Measurements from ENCODE around the gene SETD5. TPM values are rescaled to one million over a fixed set of nuclear protein-coding genes. Genes with fewer than 3 reads are reported as not detected.

The SETD5 gene
- total and polyA plus RNA-seq, 2 donors (not counting 3 experiments of a cell fraction or from before 2014, with no cell fraction given): 48.2 to 149 TPM

- dilution Hi-C loops (cut with MboI; ENCODE audit: extremely low pct_ligation_motif_present, low sequenced_read_pairs) (no loop called here), intact Hi-C loops (cut with micrococcal nuclease) (loop anchor here (1.0 to 2.0 kb wide), 2 partner anchors 333 to 394 kb away; partner anchors contain the start of genes BRPF1 and TADA3)
- ChIA-PET CTCF (no interaction called here), POLR2A (interaction anchor here (0.6 to 3.1 kb wide), 7 partner anchors 13 to 355 kb away, joined by 3 to 36 read pairs (median 3); partner anchors contain the start of gene THUMPD3)
- H3K36me3 ChIP-seq (ENCODE audit: control insufficient read depth in 2 of 2, extremely low read depth in 1 of 2, insufficient read depth in 2 of 2, low read length in 2 of 2): peaks cover 0 to 5% of the 10 kb centered on the region in 2 experiments
- H3K27ac ChIP-seq (ENCODE audit: insufficient read depth, low read depth, low read length): peak overlapping the region; percentile 92
- H3K9me3 ChIP-seq (replicated peaks; ENCODE audit: control insufficient read depth, insufficient read depth, low read length): no peaks in the 10 kb centered on the region
- peak overlapping the region; percentile 96 for H3K4me2 ChIP-seq (ENCODE audit: insufficient read depth, low read length)
- peak overlapping the region; percentile 57 to 96 (median 86) for H3K4me3 ChIP-seq (replicated peaks in 1 of 3; ENCODE audit: insufficient read depth in 1 of 3, low read depth in 1 of 3, low read length in 3 of 3)
- H3K27me3 ChIP-seq (ENCODE audit: control insufficient read depth in 2 of 2, insufficient read depth in 2 of 2, low read length in 2 of 2): no peaks in the 10 kb centered on the region
- no peak for FAIRE-seq
- no peaks in the 10 kb centered on the region for H3K9me1 ChIP-seq (replicated peaks; ENCODE audit: control insufficient read depth, extremely low read depth, insufficient read depth, low read length)
- H2AFZ ChIP-seq (ENCODE audit: low read depth, low read length): no peak overlapping the region
- TF ChIP-seq FOS (IDR thresholded peaks at IDR 0.05; ENCODE audit: borderline replicate concordance, insufficient read depth, low read length) (no peak), POLR2A (IDR thresholded peaks at IDR 0.05; ENCODE audit: low read depth, low read length) (no peak), POLR2AphosphoS5 (IDR thresholded peaks at IDR 0.05; ENCODE audit: insufficient read depth, low read depth, low read length) (no peak), MYC (IDR thresholded peaks at IDR 0.05; ENCODE audit: low read depth, low read length) (no peak), CTCF (IDR thresholded peaks at IDR 0.05; ENCODE audit: extremely low read depth in 1 of 2, insufficient read depth in 1 of 2, low read depth in 1 of 2, low read length in 2 of 2) (no peak), JUN (IDR thresholded peaks at IDR 0.05; ENCODE audit: borderline replicate concordance, insufficient read depth, insufficient read length, low read depth) (no peak), EZH2 (IDR thresholded peaks at IDR 0.05; ENCODE audit: borderline replicate concordance, low read depth, low read length, severe bottlenecking) (no peak), GATA2 (IDR thresholded peaks at IDR 0.05; ENCODE audit: insufficient read depth, insufficient read length, low read depth, low read length) (no peak), MAX (IDR thresholded peaks at IDR 0.05; ENCODE audit: insufficient read depth, insufficient read length) (no peak)
- no peak for DNase-seq (ENCODE audit: low read depth, low spot score)
- H3K9ac ChIP-seq (replicated peaks; ENCODE audit: extremely low read depth, insufficient read depth, low read length): peak overlapping the region; percentile 99
- H4K20me1 ChIP-seq (replicated peaks; ENCODE audit: control insufficient read depth, extremely low read depth, insufficient read depth, low read length): peaks cover 14% of the 10 kb centered on the region
- TSS peak; percentile 37 for BruUV-seq (replicated peaks)
- peaks cover 85% of the 10 kb centered on the region for H3K79me2 ChIP-seq (ENCODE audit: control insufficient read depth, insufficient read depth, low read length)
- H3K4me1 ChIP-seq (ENCODE audit: control insufficient read depth, extremely low read depth, insufficient read depth, low read length): peaks cover 59% of the 10 kb centered on the region
These were observed 688 bp downstream of the SETD5 start for GRCh38 chr3:9397906-9398699.

Data from endothelial cell of umbilical vein (primary cell).